NCI-H510A (cell line): ENCODE measurements around the gene TUBB6.

Experiments used
- DNase-seq: peaks from one replicate; lab custom pipeline; 2025; lab: John Stamatoyannopoulos, UW

The TUBB6 gene

GRCh38 chr18:12338382-12338781 is 30.3 kb downstream of the TUBB6 start:
- DNase-seq, result no peak

GRCh38 chr18:12340945-12341660 is 33.1 kb downstream of the TUBB6 start:
- no peak for DNase-seq

DNA sequence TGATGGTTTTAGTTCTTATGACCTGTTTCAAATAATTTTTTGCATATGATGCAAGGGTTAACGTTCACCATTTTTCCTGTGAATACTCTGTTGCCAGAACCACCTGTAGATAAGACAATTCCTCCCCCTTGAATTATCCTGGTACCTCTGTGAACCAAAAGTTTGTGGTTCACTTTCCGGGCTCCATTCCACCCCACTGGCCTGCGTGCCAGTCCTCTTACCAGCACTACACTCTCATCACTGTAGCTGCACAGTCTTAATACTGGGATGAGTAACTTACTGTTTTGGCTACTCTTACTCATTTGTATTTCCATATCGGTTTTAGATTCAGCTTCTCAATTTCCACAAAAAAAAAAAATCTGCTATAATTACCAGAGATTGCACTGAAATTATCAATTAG is 34.6 kb downstream of the TUBB6 start:
- no peak for DNase-seq

DNA sequence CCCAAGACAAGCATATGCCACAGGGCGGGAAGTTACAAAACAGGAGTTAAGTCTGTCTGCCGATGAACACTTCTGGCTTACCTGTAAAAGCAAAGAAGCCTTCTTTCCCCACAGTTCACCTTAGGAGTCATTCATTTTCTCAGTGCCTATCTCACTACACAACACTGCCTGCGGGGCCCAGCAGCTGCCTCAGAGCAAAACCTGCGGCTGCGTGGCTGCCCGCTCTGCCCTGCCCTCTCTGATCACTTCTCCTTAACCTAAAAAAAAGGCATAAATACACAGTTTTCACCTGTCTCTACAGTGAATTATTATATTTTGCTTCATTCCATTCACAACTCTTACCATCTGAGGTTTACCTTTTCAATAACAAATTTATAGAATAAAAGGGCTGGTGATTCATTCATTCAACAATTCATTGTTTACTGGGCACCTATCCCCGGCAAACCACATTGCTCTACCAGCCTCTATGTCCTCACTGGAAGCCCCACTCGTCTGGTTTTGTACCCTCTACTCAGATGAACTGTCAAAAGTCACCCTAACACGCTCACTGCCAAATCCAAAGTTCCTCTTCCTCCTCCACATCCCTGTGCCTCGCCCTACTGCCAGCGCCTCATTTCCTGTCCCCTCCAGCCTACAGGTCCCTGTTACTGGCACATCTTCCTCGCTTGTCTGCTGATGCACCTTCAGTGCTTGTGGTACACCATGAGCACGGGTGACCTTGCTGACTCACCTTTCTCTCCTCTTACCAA is 37.6 kb downstream of the TUBB6 start:
- no peak for DNase-seq

- no peak for DNase-seq
Observed at GRCh38 chr18:12346240-12346565, 38.2 kb downstream of the TUBB6 start.

DNA sequence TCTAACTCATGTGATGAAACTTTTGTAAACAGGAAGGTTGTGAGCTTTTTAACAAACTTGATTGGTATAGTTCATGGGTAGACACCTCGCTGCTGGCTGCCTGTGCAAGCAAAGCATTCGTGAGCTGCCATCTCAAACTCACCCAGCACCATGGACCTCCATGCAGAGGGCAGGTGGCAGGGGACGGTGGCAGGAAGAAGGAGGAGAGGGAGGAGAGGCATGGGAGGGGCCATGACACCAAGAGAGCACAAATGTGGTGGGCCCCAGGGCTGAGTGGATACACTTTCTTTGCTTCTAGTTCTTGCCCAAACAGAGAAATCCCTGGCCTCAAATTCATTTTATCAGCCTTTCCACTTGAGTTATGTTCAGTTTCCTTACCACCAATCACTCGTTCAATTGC is 39.9 kb downstream of the TUBB6 start:
- DNase-seq, result no peak

- no peak for DNase-seq
Observed at GRCh38 chr18:12352188-12352587, 44.1 kb downstream of the TUBB6 start.

- no peak for DNase-seq
Observed at GRCh38 chr18:12359515-12359927, 51.5 kb downstream of the TUBB6 start.

- DNase-seq, result no peak
Observed at GRCh38 chr18:12361770-12362378, 53.8 kb downstream of the TUBB6 start.

- DNase-seq, result no peak
Observed at GRCh38 chr18:12362473-12363174, 54.6 kb downstream of the TUBB6 start.

GRCh38 chr18:12366379-12366778 is 58.3 kb downstream of the TUBB6 start:
- DNase-seq, result no peak

DNA sequence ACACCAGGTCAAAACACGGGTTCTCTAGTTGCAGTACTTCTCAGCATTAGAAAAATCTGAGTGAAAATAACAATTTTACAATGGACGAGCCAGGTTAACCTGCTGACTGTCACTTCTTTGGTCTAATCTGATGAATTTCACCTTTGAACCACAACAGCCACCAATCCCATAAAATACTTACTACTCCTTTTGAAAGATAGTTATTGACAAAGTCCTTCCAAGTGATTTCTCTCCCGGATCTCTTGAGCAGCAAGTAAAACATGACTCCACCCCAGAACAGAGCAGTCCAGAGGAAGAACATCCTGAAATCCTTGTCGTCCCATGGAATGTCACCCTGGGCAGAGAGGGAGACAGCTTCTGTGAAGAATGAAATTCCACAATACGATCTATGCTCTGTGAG is 58.7 kb downstream of the TUBB6 start:
- DNase-seq, result no peak

GRCh38 chr18:12369211-12369610 is 61.2 kb downstream of the TUBB6 start:
- no peak for DNase-seq

GRCh38 chr18:12371590-12371989 is 63.5 kb downstream of the TUBB6 start:
- no peak for DNase-seq

DNA sequence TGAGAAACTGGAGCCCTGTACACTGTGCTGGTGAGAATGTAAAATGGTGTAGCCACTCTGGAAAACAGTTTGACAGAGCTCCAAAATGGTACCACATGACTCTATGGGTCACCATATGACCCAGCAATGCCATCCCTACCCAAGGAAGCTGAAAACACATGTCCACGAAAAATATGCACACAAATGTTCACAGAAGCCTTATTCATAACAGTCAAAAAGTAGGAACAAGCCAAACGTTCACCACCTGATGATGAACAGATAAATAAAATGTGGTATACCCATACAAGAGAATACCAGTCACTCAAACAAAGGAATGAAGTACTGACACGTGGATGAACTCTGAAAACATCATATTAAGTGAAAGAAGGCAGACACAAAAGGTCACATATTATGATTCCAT is 64.4 kb downstream of the TUBB6 start:
- DNase-seq, result no peak

- DNase-seq, result no peak
Observed at GRCh38 chr18:12373116-12373770, 65.2 kb downstream of the TUBB6 start.

DNA sequence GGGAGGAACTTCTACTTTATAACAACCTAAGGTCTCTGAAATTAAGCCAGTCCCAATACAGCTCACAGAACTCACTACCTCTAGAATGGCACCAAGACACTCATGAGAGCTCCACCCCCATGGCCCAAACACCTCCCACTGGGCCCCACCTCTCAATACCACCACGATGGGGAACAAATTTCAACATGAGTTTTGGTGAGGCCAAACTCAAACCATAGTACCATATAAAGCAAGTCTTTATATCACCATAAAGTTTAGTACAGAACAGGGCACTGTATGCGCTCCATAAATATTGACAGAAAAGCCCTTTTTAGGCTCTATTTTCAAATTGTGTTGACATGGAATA is 65.7 kb downstream of the TUBB6 start:
- DNase-seq, result no peak

DNA sequence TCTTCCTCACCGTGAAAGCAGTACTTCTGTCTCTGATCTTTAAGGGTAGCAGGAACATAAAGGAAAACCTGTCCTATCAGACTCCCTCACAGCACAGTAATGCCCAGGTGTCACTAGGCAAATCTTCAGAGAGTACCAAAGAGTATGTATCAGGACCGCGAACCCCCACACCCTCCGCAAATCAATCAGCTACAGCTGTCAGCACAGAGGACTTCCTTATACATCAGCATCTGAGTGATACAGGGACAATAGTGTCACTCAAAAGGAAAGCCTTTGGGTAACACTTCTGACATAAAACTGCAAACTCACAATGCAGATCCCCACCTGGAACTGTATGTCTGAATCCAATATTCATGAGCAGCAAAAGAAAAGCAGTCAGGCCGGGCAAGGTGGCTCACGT is 66.4 kb downstream of the TUBB6 start:
- DNase-seq, result no peak
